Heart right ventricle (tissue), 16 donors: ENCODE results near the gene DOCK4. TPM values are rescaled to one million over a fixed set of nuclear protein-coding genes. Genes with fewer than 3 reads are reported as not detected.

Source experiments
- ATAC-seq, 8 donors: fragments of 200-7000 bp; cut with Tn5 transposase; one replicate each; pipeline ENCODE4 v1.9.1; 2020; ENCODE audit warnings: mild to moderate bottlenecking in 8 of 8, moderate library complexity in 8 of 8, moderate number of reproducible peaks in 1 of 8
- DNase-seq, 2 donors: peaks; one replicate each; pipeline ENCODE4 v3.0.0-alpha.2; 2020
- H3K27ac ChIP-seq, 10 donors: fragments of 200-600 bp; sonication (generic) in 2 of 10; one replicate each; pipeline versions ENCODE4 v1.5.0 to v1.8.0; 2020 to 2022; ENCODE audit warnings: mild to moderate bottlenecking in 3 of 10
- H3K27me3 ChIP-seq, 7 donors: fragments of 200-600 bp; one replicate each; pipeline ENCODE4 v1.8.0; 2021 to 2022; ENCODE audit warnings: mild to moderate bottlenecking in 2 of 7
- H3K36me3 ChIP-seq, 9 donors: fragments of 200-600 bp; sonication (generic) in 1 of 9; one replicate each; pipeline versions ENCODE4 v1.5.0 to v1.8.0; 2020 to 2022; ENCODE audit warnings: mild to moderate bottlenecking in 2 of 9
- H3K4me1 ChIP-seq, 9 donors: fragments of 200-600 bp; sonication (generic) in 1 of 9; one replicate each; pipeline versions ENCODE4 v1.5.0 to v1.8.0; 2020 to 2022; ENCODE audit warnings: mild to moderate bottlenecking in 4 of 9
- H3K4me3 ChIP-seq, 10 donors: fragments of 200-600 bp; sonication (generic) in 2 of 10; one replicate each; pipeline versions ENCODE4 v1.5.0 to v1.8.0; 2020 to 2022; ENCODE audit warnings: mild to moderate bottlenecking in 7 of 10, moderate library complexity in 2 of 10
- H3K9me3 ChIP-seq, 11 donors: fragments of 200-600 bp in 10 of 11; sonication (generic) in 2 of 11; one replicate each; pipeline versions ENCODE4 v1.5.0 to v1.8.0; 2013 to 2022; ENCODE audit warnings: mild to moderate bottlenecking in 2 of 11, control low read depth in 1 of 11, moderate library complexity in 1 of 11
- WGBS, 2 donors: extraction: QIAGEN DNeasy Blood & Tissue Kit; methylation state at CpG; one replicate each; pipeline ENCODE4 v1.1.7; 2013; ENCODE audit warnings: inconsistent platforms in 1 of 2; 5-methylcytosine and 5-hydroxymethylcytosine counted together
- intact Hi-C, 10 donors: fragments of 100-400 bp; cut with DNase I; formaldehyde crosslinking; loops; one replicate each; pipeline versions ENCODE4 v1.11.1 to v1.14.2; 2022
- polyA plus RNA-seq, 2 donors: library from polyadenylated mRNA; stranded (reverse); fragments of 200-250 nt; gene quantifications; one replicate each; pipeline ENCODE4 v1.2.3, GENCODE V29; 2013
- total RNA-seq, 10 donors: library from RNA; stranded (reverse); fragmentation: NEBNext Ultra II Directional in 3 of 10; extraction: Animal tissue kit (Norgen Biotek cat#: 25700) in 3 of 10; gene quantifications; one replicate each; pipeline versions ENCODE4 v1.2.1 to v1.2.4, GENCODE V29; 2021 to 2023
- TF ChIP-seq, protein P1 (sequence below), 9 donors: fragments of 200-600 bp; sonication (generic) in 2 of 9; IDR thresholded peaks; one replicate each; pipeline versions ENCODE4 v1.5.0 to v1.8.0; 2021 to 2022; ENCODE audit warnings: antibody characterized with exemption in 9 of 9, mild to moderate bottlenecking in 5 of 9, moderate library complexity in 1 of 9
- donor health status: Arrhythmogenic right ventricular cardiomyopathy.
- donor health status: ischemic (EF 13 %, LVEDD 7.1; RV severe dilation, severe dysfunction).
- donor health status: healthy with polysubstance abuse.
- donor health status: DM: no; HTN: yes; CAD: no.
- donor health status: DM: no; HTN: no; CAD: no.
- donor health status: ischemic (EF 25% LVEDD 6.9; RV normal size, moderate dysfunction).
- donor health status: ischemic (EF 25% LVEDD 5.7; RV mildly dilated, moderate dysfunction).
- donor health status: healthy.
- donor health status: DM: yes; HTN: yes; CAD: no.
- donor health status: Ischemic cardiomyopathy.
- donor health status: ischemic (EF 35%, LVEDD 5.7; RV mildly dilated, moderate dysfunction).
- donor health status: nonischemic (EF 11% LVEDD 7.7; RV severe dilation, severe dysfunction).
- donor health status: DM: yes; HTN: yes; CAD: no.
- donor health status: PGD.
- donor health status: ischemic (EF 29% LVEDD 5.4; RV normal size, mild dysfunction).
- donor health status: nonischemic (EF 23%, LVEDD 6.1; RV moderate dilation, normal function).

Gene DOCK4
- total and polyA plus RNA-seq, 12 donors, result 2.6 to 26.8 (median 14.7) TPM

DNA sequence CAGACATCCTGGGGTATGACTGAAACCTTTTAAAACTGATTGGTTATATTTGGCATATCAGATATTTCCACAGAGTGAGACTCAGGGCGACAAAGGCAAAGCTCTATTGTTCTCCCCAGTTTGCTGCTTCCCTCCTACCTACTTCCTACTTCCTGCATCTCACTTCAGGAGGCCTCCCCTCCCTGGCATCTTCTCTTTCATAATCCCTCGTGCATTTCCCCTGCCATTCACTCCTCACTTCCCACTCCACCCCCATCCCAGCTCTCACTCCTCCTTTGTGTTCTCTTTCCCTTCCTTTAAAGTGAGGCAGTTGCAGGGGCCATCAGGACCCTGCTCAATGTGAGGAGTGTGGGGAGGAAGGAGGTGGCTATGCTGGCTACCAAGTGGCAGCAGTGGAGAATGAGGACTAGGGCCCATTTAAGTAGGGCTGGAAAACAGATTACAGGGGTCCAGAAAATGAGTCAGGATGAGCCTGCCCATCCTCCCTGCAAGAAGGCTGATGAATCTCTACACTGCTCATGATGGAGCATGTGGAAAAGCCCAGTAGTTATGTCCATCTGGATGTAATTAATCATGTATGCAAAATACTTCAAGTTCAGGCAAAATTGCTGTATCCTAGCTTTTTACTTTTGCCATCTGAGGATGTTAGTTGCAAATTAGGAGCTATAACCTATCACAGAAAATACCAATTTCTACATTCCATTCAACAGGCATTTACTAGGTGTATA, 332.1 kb downstream of the DOCK4 start:
- peak in 1 of 2 donors; percentile 17 for DNase-seq
- 30 to 63% methylated on average over 2 of the region's 2 CpGs for WGBS, 2 donors
- TF ChIP-seq, protein P1, sequence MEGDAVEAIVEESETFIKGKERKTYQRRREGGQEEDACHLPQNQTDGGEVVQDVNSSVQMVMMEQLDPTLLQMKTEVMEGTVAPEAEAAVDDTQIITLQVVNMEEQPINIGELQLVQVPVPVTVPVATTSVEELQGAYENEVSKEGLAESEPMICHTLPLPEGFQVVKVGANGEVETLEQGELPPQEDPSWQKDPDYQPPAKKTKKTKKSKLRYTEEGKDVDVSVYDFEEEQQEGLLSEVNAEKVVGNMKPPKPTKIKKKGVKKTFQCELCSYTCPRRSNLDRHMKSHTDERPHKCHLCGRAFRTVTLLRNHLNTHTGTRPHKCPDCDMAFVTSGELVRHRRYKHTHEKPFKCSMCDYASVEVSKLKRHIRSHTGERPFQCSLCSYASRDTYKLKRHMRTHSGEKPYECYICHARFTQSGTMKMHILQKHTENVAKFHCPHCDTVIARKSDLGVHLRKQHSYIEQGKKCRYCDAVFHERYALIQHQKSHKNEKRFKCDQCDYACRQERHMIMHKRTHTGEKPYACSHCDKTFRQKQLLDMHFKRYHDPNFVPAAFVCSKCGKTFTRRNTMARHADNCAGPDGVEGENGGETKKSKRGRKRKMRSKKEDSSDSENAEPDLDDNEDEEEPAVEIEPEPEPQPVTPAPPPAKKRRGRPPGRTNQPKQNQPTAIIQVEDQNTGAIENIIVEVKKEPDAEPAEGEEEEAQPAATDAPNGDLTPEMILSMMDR (IDR thresholded peaks at IDR 0.05), result no peak
- H3K27me3 ChIP-seq, result no peaks in the 10 kb centered on the region
- H3K27ac ChIP-seq, result peak overlapping the region in 8 of 10 donors; percentile 9 to 85 (median 63)
- no peak overlapping the region for H3K4me3 ChIP-seq
- intact Hi-C loops, result loop anchor here in 1 of 10 donors (10.0 kb wide), 1 partner anchor 261 kb away; no protein-coding TSS in a partner anchor
- peaks cover 0 to 46% (median 0%) of the 10 kb centered on the region in 9 donors for H3K36me3 ChIP-seq
- H3K4me1 ChIP-seq, result peaks cover 7 to 30% (median 14%) of the 10 kb centered on the region in 9 donors
- no peaks in the 10 kb centered on the region for H3K9me3 ChIP-seq
- ATAC-seq, result peak in 7 of 8 donors; percentile 57 to 88 (median 68)

GRCh38 chr7:111873326-111873646, 332.9 kb downstream of the DOCK4 start:
- Histone ChIP-seq H3K4me1 (peaks cover 7 to 30% (median 14%) of the 10 kb centered on the region in 9 donors), H3K27ac (peak overlapping the region in 9 of 10 donors; percentile 9 to 85 (median 61)), H3K9me3 (no peaks in the 10 kb centered on the region), H3K36me3 (peaks cover 0 to 50% (median 0%) of the 10 kb centered on the region in 9 donors), H3K4me3 (no peak overlapping the region), H3K27me3 (no peaks in the 10 kb centered on the region)
- ATAC-seq, result peak in 1 of 8 donors; percentile 59
- intact Hi-C loops, result loop anchor here in 1 of 10 donors (10.0 kb wide), 1 partner anchor 262 kb away; no protein-coding TSS in a partner anchor
- 85 to 93% methylated on average over 8 of the region's 8 CpGs for WGBS, 2 donors
- TF ChIP-seq, protein P1 (IDR thresholded peaks at IDR 0.05), result no peak
- DNase-seq, result no peak

GRCh38 chr7:111872450-111873325, 333.5 kb downstream of the DOCK4 start:
- Histone ChIP-seq H3K27ac (peak overlapping the region in 9 of 10 donors; percentile 9 to 85 (median 61)), H3K9me3 (no peaks in the 10 kb centered on the region), H3K4me3 (no peak overlapping the region), H3K36me3 (peaks cover 0 to 56% (median 3%) of the 10 kb centered on the region in 9 donors), H3K4me1 (peaks cover 7 to 33% (median 14%) of the 10 kb centered on the region in 9 donors), H3K27me3 (no peaks in the 10 kb centered on the region)
- ATAC-seq, result peak in 1 of 8 donors; percentile 20
- TF ChIP-seq, protein P1 (IDR thresholded peaks at IDR 0.05), result no peak
- no peak for DNase-seq
- 77 to 78% methylated on average over 4 of the region's 4 CpGs for WGBS, 2 donors
- intact Hi-C loops, result loop anchor here in 1 of 10 donors (10.0 kb wide), 1 partner anchor 262 kb away; no protein-coding TSS in a partner anchor

DNA sequence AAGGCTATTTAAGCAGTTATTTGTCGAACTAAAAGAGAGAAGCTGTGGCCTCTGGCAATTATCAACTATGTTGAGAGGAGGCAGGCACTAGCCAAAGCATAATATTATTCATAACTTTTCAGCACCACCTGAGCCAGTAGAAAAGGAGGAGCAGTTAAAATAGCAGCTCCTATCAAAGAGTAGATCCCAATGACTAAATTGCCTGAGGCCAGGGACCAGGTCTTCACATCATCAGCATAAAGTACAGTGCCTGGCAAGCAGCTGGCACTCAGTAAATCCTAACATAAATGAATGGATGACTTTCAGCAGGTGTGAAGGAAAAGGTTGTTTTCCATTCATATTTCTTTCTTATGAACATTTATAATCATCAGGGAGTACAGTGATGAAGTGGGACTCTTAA, 334.9 kb downstream of the DOCK4 start:
- Histone ChIP-seq H3K9me3 (no peaks in the 10 kb centered on the region), H3K4me3 (no peak overlapping the region), H3K27ac (no peak overlapping the region), H3K27me3 (no peaks in the 10 kb centered on the region), H3K36me3 (peaks cover 0 to 60% (median 3%) of the 10 kb centered on the region in 9 donors), H3K4me1 (peaks cover 7 to 47% (median 14%) of the 10 kb centered on the region in 9 donors)
- TF ChIP-seq, protein P1 (IDR thresholded peaks at IDR 0.05), result no peak
- intact Hi-C loops, result loop anchor here in 1 of 10 donors (10.0 kb wide), 1 partner anchor 264 kb away; no protein-coding TSS in a partner anchor
- WGBS, 2 donors, result 48 to 71% methylated on average over 1 of the region's 1 CpG
- ATAC-seq (no peak), DNase-seq (no peak)
